HepG2 (cell line): ENCODE data around the gene HINFP. TPM values are rescaled to one million over a fixed set of nuclear protein-coding genes. Genes with fewer than 3 reads are reported as not detected.

Source experiments
- AHR ChIP-seq: IDR thresholded peaks from 2 replicates; pipeline ENCODE4 v1.6.1; 2018; ENCODE audit warnings: missing genetic modification reagents, missing compliant biosample characterization
- ATAD3A ChIP-seq: sonication (generic); formaldehyde crosslinking; IDR thresholded peaks from 2 replicates; pipeline ENCODE4 v1.4.0; 2020; ENCODE audit warnings: missing genetic modification reagents
- BRD4 ChIP-seq: sonication (generic); formaldehyde crosslinking; IDR thresholded peaks from 2 replicates; pipeline ENCODE4 v1.4.0; 2020; ENCODE audit warnings: missing genetic modification reagents
- CC2D1A ChIP-seq: sonication (generic); formaldehyde crosslinking; IDR thresholded peaks from 2 replicates; pipeline ENCODE4 v1.8.1; 2023; ENCODE audit warnings: mild to moderate bottlenecking, missing genetic modification reagents
- E2F1 ChIP-seq: sonication (generic); formaldehyde crosslinking; IDR thresholded peaks from 2 replicates; pipeline ENCODE4 v1.5.0; 2020; ENCODE audit warnings: missing genetic modification reagents
- HIVEP1 ChIP-seq: sonication (generic); formaldehyde crosslinking; IDR thresholded peaks from 2 replicates; pipeline ENCODE4 v1.4.0; 2020; ENCODE audit warnings: mild to moderate bottlenecking, missing genetic modification reagents
- HNF1A ChIP-seq, 2 experiments: sonication (generic) in 1 of 2; formaldehyde crosslinking in 1 of 2; IDR thresholded peaks; 2 replicates each; pipeline versions ENCODE4 v1.4.0 to v1.6.1; 2016 to 2020; ENCODE audit warnings: borderline replicate concordance in 1 of 2, low read depth in 1 of 2, mild to moderate bottlenecking in 1 of 2, missing genetic modification reagents in 1 of 2
- KDM5B ChIP-seq: sonication (generic); formaldehyde crosslinking; IDR thresholded peaks from 2 replicates; pipeline ENCODE4 v1.4.0; 2020; ENCODE audit warnings: missing genetic modification reagents, mild to moderate bottlenecking, borderline replicate concordance
- MLX ChIP-seq: IDR thresholded peaks from 2 replicates; pipeline ENCODE4 v1.6.1; 2016
- MZF1 ChIP-seq: sonication (generic); formaldehyde crosslinking; IDR thresholded peaks from 2 replicates; pipeline ENCODE4 v1.8.1; 2023; ENCODE audit warnings: mild to moderate bottlenecking, missing genetic modification reagents, borderline replicate concordance
- RFXAP ChIP-seq: sonication (generic); formaldehyde crosslinking; IDR thresholded peaks from 2 replicates; pipeline ENCODE4 v1.4.0; 2020; ENCODE audit warnings: missing genetic modification reagents, borderline replicate concordance
- THRA ChIP-seq: sonication (generic); formaldehyde crosslinking; IDR thresholded peaks from 2 replicates; pipeline ENCODE4 v1.4.0; 2020; ENCODE audit warnings: missing genetic modification reagents, borderline replicate concordance
- ZBTB1 ChIP-seq: sonication (generic); formaldehyde crosslinking; IDR thresholded peaks from 2 replicates; pipeline ENCODE4 v1.4.0; 2020; ENCODE audit warnings: missing genetic modification reagents, borderline replicate concordance
- ZBTB39 ChIP-seq: sonication (generic); formaldehyde crosslinking; IDR thresholded peaks from 2 replicates; pipeline ENCODE4 v1.5.0; 2020; ENCODE audit warnings: missing genetic modification reagents
- ZNF343 ChIP-seq: sonication (generic); formaldehyde crosslinking; IDR thresholded peaks from 2 replicates; pipeline ENCODE4 v1.4.0; 2020; ENCODE audit warnings: mild to moderate bottlenecking, missing genetic modification reagents
- ZNF44 ChIP-seq: sonication (generic); formaldehyde crosslinking; IDR thresholded peaks from 2 replicates; pipeline ENCODE4 v1.5.1; 2020; ENCODE audit warnings: mild to moderate bottlenecking, missing genetic modification reagents
- ZNF549 ChIP-seq: sonication (generic); formaldehyde crosslinking; IDR thresholded peaks from 2 replicates; pipeline ENCODE4 v1.5.0; 2020; ENCODE audit warnings: missing genetic modification reagents
- ZNF792 ChIP-seq: IDR thresholded peaks from 2 replicates; pipeline ENCODE4 v1.6.1; 2016
- ZSCAN9 ChIP-seq: IDR thresholded peaks from 2 replicates; pipeline ENCODE4 v1.6.1; 2016; ENCODE audit warnings: borderline replicate concordance
- polyA plus RNA-seq, 8 experiments: library from polyadenylated mRNA; depleted of rRNA in 3 of 8; stranded (reverse) in 7 of 8; unstranded in 1 of 8; fragments of >200 nt; fragmentation: Illumina TruSeq in 4 of 8; extraction: Trizol in 4 of 8; gene quantifications; 2 replicates each; pipeline versions ENCODE4 v1.2.1 to v1.2.3, GENCODE V29; 2011 to 2016; ENCODE audit warnings: low read depth in 4 of 8, missing spikeins in 1 of 8, mixed read lengths in 1 of 8; ENCODE audit not compliant: insufficient read depth in 1 of 8
- total RNA-seq, 5 experiments: library from RNA; depleted of rRNA; stranded (reverse); fragments of >200 nt; fragmentation: Illumina TruSeq; extraction: Trizol; gene quantifications; 2 replicates each; pipeline ENCODE4 v1.2.3, GENCODE V29; 2016; ENCODE audit warnings: low read depth in 1 of 5

Gene HINFP
- total and polyA plus RNA-seq, 2 of the 13 experiments (the other 11 are each of a cell fraction or from before 2014, with no cell fraction given), result 15.1 to 21.4 TPM

- TF ChIP-seq E2F1 (CRISPR knock-in tag) (peak; percentile 56; the same call in 1 of the 2 replicates), ZNF549 (CRISPR knock-in tag) (no peak), HIVEP1 (CRISPR knock-in tag) (no peak), HNF1A (IDR thresholded peaks at IDR 0.05; ENCODE audit: low read depth) (no peak), HNF1A (CRISPR knock-in tag; IDR thresholded peaks at IDR 0.05; ENCODE audit: borderline replicate concordance) (0 out of 2 replicates have a peak, but pooled peaks have one; percentile 19), RFXAP (CRISPR knock-in tag) (no peak; the same call in 1 of the 2 replicates), KDM5B (CRISPR knock-in tag) (no peak), ATAD3A (CRISPR knock-in tag) (no peak), ZSCAN9 (CRISPR knock-in tag) (no peak), CC2D1A (CRISPR knock-in tag) (no peak), ZNF44 (no peak), AHR (peak; percentile 57; the same call in 1 of the 2 replicates), ZBTB39 (CRISPR knock-in tag) (no peak), ZBTB1 (CRISPR knock-in tag) (no peak), MZF1 (CRISPR knock-in tag) (no peak), THRA (CRISPR knock-in tag) (no peak), ZNF792 (no peak), BRD4 (CRISPR knock-in tag) (0 out of 2 replicates have a peak, but pooled peaks have one; percentile 30), ZNF343 (CRISPR knock-in tag) (no peak), MLX (CRISPR knock-in tag) (no peak)
These were observed 14.5 kb upstream of the HINFP start, which contains the start of gene C2CD2L (continued) for GRCh38 chr11:119106564-119107537.
